Peyer's patch (tissue), 4 donors: Measurements from ENCODE around the gene GPATCH11.

Experiments
- POLR2A ChIP-seq, 2 donors: fragments of 450-650 bp; IDR thresholded peaks; one replicate each; pipeline ENCODE4 v1.5.1; 2017; ENCODE audit warnings: antibody characterized with exemption in 2 of 2, mild to moderate bottlenecking in 2 of 2, moderate library complexity in 2 of 2
- TF ChIP-seq, protein P1 (sequence below), 6 experiments: fragments of 450-650 bp in 4 of 6; fragments of 200-600 bp in 2 of 6; sonication (generic) in 1 of 6; IDR thresholded peaks; one replicate each; pipeline ENCODE4 v1.5.1; 2017 to 2019; ENCODE audit warnings: antibody characterized with exemption in 6 of 6, mild to moderate bottlenecking in 3 of 6, moderate library complexity in 1 of 6

DNA sequence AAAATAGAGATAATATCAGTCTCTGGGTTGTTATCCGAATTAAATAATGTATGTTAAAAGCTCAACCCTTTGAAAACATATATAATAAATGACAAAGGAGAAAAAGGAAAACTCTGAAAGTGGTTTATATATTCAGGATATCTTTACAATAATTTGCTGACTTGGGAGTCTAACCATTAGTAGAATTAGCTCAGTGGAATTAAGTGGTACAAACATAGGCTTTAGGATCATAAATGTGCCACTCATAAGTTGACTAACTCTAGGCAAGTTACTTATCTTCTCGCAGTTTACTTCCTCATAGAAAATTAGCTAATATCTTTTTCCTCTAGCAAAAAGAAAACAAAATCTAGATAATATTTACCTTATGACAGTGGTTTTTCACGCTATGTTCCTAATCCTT, 44.7 kb upstream of the GPATCH11 start:
- TF ChIP-seq, protein P1, sequence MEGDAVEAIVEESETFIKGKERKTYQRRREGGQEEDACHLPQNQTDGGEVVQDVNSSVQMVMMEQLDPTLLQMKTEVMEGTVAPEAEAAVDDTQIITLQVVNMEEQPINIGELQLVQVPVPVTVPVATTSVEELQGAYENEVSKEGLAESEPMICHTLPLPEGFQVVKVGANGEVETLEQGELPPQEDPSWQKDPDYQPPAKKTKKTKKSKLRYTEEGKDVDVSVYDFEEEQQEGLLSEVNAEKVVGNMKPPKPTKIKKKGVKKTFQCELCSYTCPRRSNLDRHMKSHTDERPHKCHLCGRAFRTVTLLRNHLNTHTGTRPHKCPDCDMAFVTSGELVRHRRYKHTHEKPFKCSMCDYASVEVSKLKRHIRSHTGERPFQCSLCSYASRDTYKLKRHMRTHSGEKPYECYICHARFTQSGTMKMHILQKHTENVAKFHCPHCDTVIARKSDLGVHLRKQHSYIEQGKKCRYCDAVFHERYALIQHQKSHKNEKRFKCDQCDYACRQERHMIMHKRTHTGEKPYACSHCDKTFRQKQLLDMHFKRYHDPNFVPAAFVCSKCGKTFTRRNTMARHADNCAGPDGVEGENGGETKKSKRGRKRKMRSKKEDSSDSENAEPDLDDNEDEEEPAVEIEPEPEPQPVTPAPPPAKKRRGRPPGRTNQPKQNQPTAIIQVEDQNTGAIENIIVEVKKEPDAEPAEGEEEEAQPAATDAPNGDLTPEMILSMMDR (IDR thresholded peaks at IDR 0.05): no peak
- TF ChIP-seq POLR2A (IDR thresholded peaks at IDR 0.05): no peak
